ENCODE results near the gene CFL2.

DNA sequence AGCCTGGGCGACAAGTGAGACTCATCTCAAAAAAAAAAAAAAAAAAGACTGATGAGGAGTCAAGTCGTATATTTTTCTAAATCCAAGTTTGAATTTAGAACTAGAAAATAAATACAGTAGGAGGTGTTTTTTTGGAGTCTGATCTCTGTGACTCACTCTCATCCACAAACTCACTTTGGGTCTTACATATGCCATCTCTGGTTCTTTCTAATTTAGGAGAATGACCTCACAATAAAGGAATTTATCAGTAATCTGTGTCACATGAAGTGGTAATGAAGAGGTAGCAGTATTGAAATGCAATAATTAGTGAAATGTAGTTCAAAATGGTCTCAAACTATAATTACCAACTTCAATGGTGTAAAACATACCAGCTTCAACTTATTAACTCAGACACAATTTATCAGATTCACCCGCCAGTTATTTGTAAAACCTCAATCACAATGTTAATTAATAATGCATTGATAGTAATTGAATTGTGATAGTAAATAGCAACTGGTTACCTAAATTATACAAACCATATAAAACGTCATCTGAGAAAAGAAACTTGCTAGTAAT lies 4.4 kb upstream of the CFL2 start:
- no peak for TF ChIP-seq POLR2A (IDR thresholded peaks at IDR 0.05)
- TF ChIP-seq, protein P1, sequence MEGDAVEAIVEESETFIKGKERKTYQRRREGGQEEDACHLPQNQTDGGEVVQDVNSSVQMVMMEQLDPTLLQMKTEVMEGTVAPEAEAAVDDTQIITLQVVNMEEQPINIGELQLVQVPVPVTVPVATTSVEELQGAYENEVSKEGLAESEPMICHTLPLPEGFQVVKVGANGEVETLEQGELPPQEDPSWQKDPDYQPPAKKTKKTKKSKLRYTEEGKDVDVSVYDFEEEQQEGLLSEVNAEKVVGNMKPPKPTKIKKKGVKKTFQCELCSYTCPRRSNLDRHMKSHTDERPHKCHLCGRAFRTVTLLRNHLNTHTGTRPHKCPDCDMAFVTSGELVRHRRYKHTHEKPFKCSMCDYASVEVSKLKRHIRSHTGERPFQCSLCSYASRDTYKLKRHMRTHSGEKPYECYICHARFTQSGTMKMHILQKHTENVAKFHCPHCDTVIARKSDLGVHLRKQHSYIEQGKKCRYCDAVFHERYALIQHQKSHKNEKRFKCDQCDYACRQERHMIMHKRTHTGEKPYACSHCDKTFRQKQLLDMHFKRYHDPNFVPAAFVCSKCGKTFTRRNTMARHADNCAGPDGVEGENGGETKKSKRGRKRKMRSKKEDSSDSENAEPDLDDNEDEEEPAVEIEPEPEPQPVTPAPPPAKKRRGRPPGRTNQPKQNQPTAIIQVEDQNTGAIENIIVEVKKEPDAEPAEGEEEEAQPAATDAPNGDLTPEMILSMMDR (IDR thresholded peaks at IDR 0.05) = no peak

All from testis (tissue), 2 donors.